ENCODE results near the gene UBE2R2. TPM values are rescaled to one million over a fixed set of nuclear protein-coding genes. Genes with fewer than 3 reads are reported as not detected.

Gene UBE2R2
- total RNA-seq, 1 experiment from 2014 or later = 24.5 TPM

DNA sequence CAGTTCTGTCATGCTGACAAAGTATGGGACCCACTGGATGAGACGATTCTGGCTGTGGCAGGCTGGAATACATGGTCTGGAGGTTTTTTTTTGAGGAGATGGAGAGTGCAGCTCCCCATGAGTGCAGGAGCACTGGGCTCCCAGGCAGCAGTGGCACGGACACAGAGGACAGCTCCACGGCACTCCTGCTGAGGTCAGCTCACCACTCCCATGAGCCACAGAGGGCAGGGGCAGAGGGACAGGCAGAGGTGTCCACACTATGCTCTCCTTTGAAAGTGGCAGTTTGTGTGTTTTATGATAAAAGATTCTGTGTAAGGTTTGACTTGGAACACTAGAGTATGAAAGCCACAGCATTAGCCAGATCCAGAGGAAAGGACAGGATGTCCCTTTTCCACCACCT, 114.4 kb downstream of the UBE2R2 start:
- Mint-ChIP-seq H3K4me1 (ENCODE audit: low read depth, unreplicated experiment) (no peaks in the 10 kb centered on the region), H3K36me3 (ENCODE audit: insufficient read depth, unreplicated experiment) (peaks cover 51% of the 10 kb centered on the region)

DNA sequence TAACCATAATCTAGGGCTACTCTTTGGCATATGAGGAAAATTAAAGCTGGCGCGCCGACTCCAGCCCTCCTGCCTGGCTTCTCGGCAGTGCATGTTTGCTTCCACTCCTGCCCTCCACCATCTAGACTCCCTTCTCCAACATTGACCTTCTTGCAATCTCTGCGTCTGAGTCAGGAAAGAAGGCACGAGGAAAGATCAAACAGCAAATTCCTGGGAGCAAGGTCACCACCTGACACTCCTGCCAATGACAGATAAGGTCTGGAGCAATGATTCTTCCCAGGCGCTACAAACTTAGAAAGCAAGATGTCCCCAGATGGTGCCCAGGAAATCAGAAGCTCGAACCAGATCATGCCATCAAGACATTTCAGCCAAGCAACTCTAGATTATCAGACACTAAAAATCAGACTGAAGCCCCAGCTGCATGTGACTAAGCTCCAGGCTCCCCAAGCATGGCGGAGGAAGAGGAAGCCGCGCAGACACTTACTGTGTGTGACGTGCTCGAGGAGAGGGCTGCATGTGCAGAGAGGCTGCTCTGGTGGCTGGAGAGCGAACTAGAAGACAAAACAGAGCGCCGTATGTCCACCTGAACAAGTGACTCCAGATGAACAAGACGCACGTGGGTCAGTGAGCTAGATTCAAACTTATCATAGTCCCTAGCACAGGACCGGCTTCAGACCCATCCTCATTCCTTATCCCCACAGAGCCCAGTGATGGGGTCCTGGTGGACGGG, 115.3 kb downstream of the UBE2R2 start:
- peaks cover 57% of the 10 kb centered on the region for H3K36me3 Mint-ChIP-seq (ENCODE audit: insufficient read depth, unreplicated experiment)
- intact Hi-C loops (cut with micrococcal nuclease; ENCODE audit: unreplicated experiment) = no loop called here

More for the DNA sequence above, 114.4 kb downstream of the UBE2R2 start:
- CTCF ChIA-PET = no interaction called here
- intact Hi-C loops (cut with micrococcal nuclease; ENCODE audit: unreplicated experiment) = no loop called here
- TF ChIP-seq, protein P1, sequence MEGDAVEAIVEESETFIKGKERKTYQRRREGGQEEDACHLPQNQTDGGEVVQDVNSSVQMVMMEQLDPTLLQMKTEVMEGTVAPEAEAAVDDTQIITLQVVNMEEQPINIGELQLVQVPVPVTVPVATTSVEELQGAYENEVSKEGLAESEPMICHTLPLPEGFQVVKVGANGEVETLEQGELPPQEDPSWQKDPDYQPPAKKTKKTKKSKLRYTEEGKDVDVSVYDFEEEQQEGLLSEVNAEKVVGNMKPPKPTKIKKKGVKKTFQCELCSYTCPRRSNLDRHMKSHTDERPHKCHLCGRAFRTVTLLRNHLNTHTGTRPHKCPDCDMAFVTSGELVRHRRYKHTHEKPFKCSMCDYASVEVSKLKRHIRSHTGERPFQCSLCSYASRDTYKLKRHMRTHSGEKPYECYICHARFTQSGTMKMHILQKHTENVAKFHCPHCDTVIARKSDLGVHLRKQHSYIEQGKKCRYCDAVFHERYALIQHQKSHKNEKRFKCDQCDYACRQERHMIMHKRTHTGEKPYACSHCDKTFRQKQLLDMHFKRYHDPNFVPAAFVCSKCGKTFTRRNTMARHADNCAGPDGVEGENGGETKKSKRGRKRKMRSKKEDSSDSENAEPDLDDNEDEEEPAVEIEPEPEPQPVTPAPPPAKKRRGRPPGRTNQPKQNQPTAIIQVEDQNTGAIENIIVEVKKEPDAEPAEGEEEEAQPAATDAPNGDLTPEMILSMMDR (IDR thresholded peaks at IDR 0.05; ENCODE audit: unreplicated experiment) = no peak
- BruUV-seq (replicated peaks) = no TSS peak
- no peak overlapping the region for H3K27ac Mint-ChIP-seq (ENCODE audit: unreplicated experiment)
- no peaks in the 10 kb centered on the region for H3K27me3 Mint-ChIP-seq (ENCODE audit: unreplicated experiment)
- no peak overlapping the region for H3K4me3 Mint-ChIP-seq (ENCODE audit: low read depth, unreplicated experiment)
- no peaks in the 10 kb centered on the region for H3K9me3 Mint-ChIP-seq (ENCODE audit: low read depth, unreplicated experiment)
- DNase-seq = no peak

DNA sequence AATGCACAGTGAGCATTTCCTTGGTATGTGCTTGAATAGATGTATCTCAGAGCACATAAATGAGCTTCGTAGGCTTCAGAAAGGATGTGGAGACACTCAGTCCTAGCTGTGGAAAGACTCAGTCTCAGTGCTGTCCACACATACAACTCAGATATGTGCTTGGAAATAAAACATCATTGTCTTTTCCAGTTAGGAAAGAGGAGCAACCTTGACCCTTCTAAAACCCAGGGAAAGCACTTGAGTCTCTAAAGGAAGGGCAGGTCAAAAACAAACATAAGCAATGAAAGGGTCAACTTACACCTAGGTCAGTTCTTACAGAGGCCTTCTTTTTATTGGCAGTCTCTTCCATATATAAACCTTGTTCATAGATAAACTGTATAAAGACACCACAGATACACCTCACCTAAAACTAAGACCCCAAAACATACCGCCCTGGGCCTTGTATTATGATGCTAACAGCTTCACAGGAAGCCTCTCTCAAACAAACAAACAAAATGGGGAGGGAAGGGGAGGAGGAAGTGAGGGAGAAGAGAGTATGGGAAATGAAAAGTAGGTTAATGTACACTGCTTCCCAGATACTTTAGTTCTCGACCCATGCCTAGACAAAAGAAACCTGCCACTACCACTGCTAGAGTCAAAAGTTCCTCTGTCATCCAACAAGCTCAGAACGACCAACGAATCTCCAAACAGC, 117.4 kb downstream of the UBE2R2 start:
- Mint-ChIP-seq H3K4me1 (ENCODE audit: low read depth, unreplicated experiment) (no peaks in the 10 kb centered on the region), H3K27me3 (ENCODE audit: unreplicated experiment) (no peaks in the 10 kb centered on the region), H3K27ac (ENCODE audit: unreplicated experiment) (no peak overlapping the region), H3K4me3 (ENCODE audit: low read depth, unreplicated experiment) (no peak overlapping the region), H3K36me3 (ENCODE audit: insufficient read depth, unreplicated experiment) (peaks cover 48% of the 10 kb centered on the region), H3K9me3 (ENCODE audit: low read depth, unreplicated experiment) (no peaks in the 10 kb centered on the region)
- intact Hi-C loops (cut with micrococcal nuclease; ENCODE audit: unreplicated experiment) = no loop called here
- CTCF ChIA-PET = no interaction called here
- TF ChIP-seq, protein P1 (IDR thresholded peaks at IDR 0.05; ENCODE audit: unreplicated experiment) = no peak
- no peak for DNase-seq
- BruUV-seq (replicated peaks) = no TSS peak

More for the DNA sequence above, 115.3 kb downstream of the UBE2R2 start:
- CTCF ChIA-PET = no interaction called here
- no peaks in the 10 kb centered on the region for H3K9me3 Mint-ChIP-seq (ENCODE audit: low read depth, unreplicated experiment)
- no peak overlapping the region for H3K27ac Mint-ChIP-seq (ENCODE audit: unreplicated experiment)
- no peaks in the 10 kb centered on the region for H3K27me3 Mint-ChIP-seq (ENCODE audit: unreplicated experiment)
- H3K4me3 Mint-ChIP-seq (ENCODE audit: low read depth, unreplicated experiment) = no peak overlapping the region
- H3K4me1 Mint-ChIP-seq (ENCODE audit: low read depth, unreplicated experiment) = no peaks in the 10 kb centered on the region
- DNase-seq = no peak
- BruUV-seq (replicated peaks) = no TSS peak
- TF ChIP-seq, protein P1 (IDR thresholded peaks at IDR 0.05; ENCODE audit: unreplicated experiment) = no peak

DNA sequence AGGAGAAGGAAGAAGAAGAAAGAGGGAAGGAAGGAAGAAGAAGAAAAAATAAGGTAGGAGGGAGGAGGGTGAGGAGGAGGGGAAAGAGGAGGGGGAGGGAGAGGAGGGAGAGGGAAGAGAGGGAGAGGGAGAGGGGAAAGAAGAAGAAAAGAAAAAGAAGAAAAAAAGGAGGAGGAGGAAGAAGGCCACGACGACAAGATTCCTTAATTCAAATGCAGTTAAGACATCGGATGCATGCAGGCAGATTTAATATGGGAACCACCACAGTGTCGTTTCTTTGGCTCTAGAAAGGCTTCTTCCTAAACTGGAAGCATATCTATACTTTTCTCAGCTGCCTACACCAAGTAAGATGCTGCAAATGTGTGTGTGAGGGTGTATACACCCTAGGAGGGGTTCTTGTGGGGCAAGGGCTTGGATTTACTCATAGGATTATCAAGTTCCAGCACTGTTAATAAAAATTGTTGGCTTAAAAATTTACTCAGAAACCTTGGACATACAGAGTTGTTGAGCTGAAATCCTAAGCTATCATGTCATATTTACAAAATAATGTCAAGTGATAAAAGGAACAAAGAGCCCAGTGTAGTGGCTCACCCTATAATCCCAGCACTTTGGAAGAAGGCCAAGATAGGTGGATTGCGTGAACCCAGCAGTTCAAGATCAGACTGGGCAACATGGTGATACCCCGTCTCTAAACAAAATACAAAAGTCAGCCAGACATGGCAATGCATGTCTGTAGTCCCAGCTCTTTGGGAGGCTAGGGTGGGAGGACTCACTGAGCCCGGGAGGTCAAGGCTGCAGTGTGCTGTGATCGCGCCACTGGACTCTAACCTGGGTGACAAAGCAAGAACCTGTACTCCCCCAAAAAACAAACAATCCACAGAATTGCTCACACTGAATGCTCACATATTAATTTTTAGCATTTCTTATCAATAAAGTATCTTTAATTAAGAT, 123.2 kb downstream of the UBE2R2 start:
- DNase-seq = peak; percentile 57
- intact Hi-C loops (cut with micrococcal nuclease; ENCODE audit: unreplicated experiment) = loop anchor here (10.0 kb wide), 1 partner anchor 105 kb away; the partner anchor contains the start of gene UBAP2
- peaks cover 38% of the 10 kb centered on the region for H3K36me3 Mint-ChIP-seq (ENCODE audit: insufficient read depth, unreplicated experiment)
- TF ChIP-seq, protein P1 (IDR thresholded peaks at IDR 0.05; ENCODE audit: unreplicated experiment) = no peak
- CTCF ChIA-PET = interaction anchor here (0.8 to 1.1 kb wide), 3 partner anchors 15 to 133 kb away, joined by 3 read pairs; no protein-coding TSS in a partner anchor
- H3K27ac Mint-ChIP-seq (ENCODE audit: unreplicated experiment) = peak overlapping the region; percentile 76
- peak overlapping the region; percentile 14 for H3K4me3 Mint-ChIP-seq (ENCODE audit: low read depth, unreplicated experiment)
- peaks cover 27% of the 10 kb centered on the region for H3K4me1 Mint-ChIP-seq (ENCODE audit: low read depth, unreplicated experiment)
- H3K27me3 Mint-ChIP-seq (ENCODE audit: unreplicated experiment) = no peaks in the 10 kb centered on the region
- BruUV-seq (replicated peaks) = no TSS peak
- no peaks in the 10 kb centered on the region for H3K9me3 Mint-ChIP-seq (ENCODE audit: low read depth, unreplicated experiment)

Measured in Calu3 (cell line).